22Rv1 (cell line): Measurements from ENCODE around the gene ASAH2.
"Not testable (repeated sequence)": the region's sequence is repeated elsewhere in the genome, so short reads cannot be mapped to it uniquely, and the experiment has no call there.

Source experiments
- H3K27ac ChIP-seq: fragments of 450-650 bp; 2 replicates; pipeline ENCODE4 v1.5.1; 2017
- CTCF ChIP-seq: fragments of 450-650 bp; IDR thresholded peaks from 2 replicates; pipeline ENCODE4 v1.5.1; 2017; ENCODE audit warnings: mild to moderate bottlenecking
- ZFX ChIP-seq: fragments of 450-650 bp; IDR thresholded peaks from 2 replicates; pipeline ENCODE4 v1.6.1; 2017; ENCODE audit warnings: antibody characterized with exemption, borderline replicate concordance

The ASAH2 gene

GRCh38 chr10:50250096-50250854, 1.0 kb downstream of the ASAH2 start:
- no peak overlapping the region for H3K27ac ChIP-seq
- TF ChIP-seq CTCF (no peak), ZFX (no peak)

GRCh38 chr10:50248598-50248997, 2.7 kb downstream of the ASAH2 start:
- TF ChIP-seq CTCF (no peak), ZFX (no peak)

GRCh38 chr10:50248062-50248461, 3.3 kb downstream of the ASAH2 start:
- TF ChIP-seq CTCF (no peak), ZFX (no peak)
- no peak overlapping the region for H3K27ac ChIP-seq

More at GRCh38 chr10:50248598-50248997, 2.7 kb downstream of the ASAH2 start:
- H3K27ac ChIP-seq: no peak overlapping the region

GRCh38 chr10:50244201-50244600, 7.1 kb downstream of the ASAH2 start:
- H3K27ac ChIP-seq: no peak overlapping the region
- TF ChIP-seq CTCF (no peak), ZFX (no peak)

GRCh38 chr10:50242777-50243176, 8.5 kb downstream of the ASAH2 start:
- no peak overlapping the region for H3K27ac ChIP-seq
- no peak for TF ChIP-seq ZFX
- TF ChIP-seq CTCF: no peak

- H3K27ac ChIP-seq: not testable (repeated sequence)
Measured at GRCh38 chr10:50241478-50241877, 9.8 kb downstream of the ASAH2 start.

GRCh38 chr10:50234486-50234885, 16.8 kb downstream of the ASAH2 start:
- no peak overlapping the region for H3K27ac ChIP-seq
- TF ChIP-seq CTCF (no peak), ZFX (no peak)

- no peak overlapping the region for H3K27ac ChIP-seq
- TF ChIP-seq CTCF (no peak), ZFX (no peak)
Measured at GRCh38 chr10:50232261-50232639, 19.1 kb downstream of the ASAH2 start.
